Measurements from ENCODE around the gene PRKD2.
"Not testable (repeated sequence)": the region's sequence is repeated elsewhere in the genome, so short reads cannot be mapped to it uniquely, and the experiment has no call there.

Gene PRKD2

GRCh38 chr19:46717034-46717715 is at the start of gene PRKD2:
Gene PRKD2 (minus strand): TSS chr19:46717114. CDS start chr19:46716370, 744 bp downstream.
- peaks cover 17 to 18% of the 10 kb centered on the region in 2 donors for H3K36me3 ChIP-seq (ENCODE audit: control insufficient read depth in 2 of 2, insufficient read depth in 2 of 2, low read length in 2 of 2)
- H3K27ac ChIP-seq (ENCODE audit: low read length) = peak within 1 kb of the TSS; percentile 70
- peak within 1 kb of the TSS; percentile 86 to 91 for H3K9ac ChIP-seq (ENCODE audit: low read length in 2 of 2)
- no peaks in the 10 kb centered on the region for H3K27me3 ChIP-seq (ENCODE audit: control insufficient read depth in 1 of 2, insufficient read depth in 2 of 2, low read length in 2 of 2)
- H3K9me3 ChIP-seq (ENCODE audit: control insufficient read depth in 2 of 2, low read length in 2 of 2) = no peaks in the 10 kb centered on the region
- H3K4me1 ChIP-seq (ENCODE audit: control insufficient read depth, insufficient read depth, low read length) = peaks cover 31% of the 10 kb centered on the region
- peak within 1 kb of the TSS; percentile 80 to 87 for H3K4me3 ChIP-seq (ENCODE audit: low read length in 2 of 2)

DNA sequence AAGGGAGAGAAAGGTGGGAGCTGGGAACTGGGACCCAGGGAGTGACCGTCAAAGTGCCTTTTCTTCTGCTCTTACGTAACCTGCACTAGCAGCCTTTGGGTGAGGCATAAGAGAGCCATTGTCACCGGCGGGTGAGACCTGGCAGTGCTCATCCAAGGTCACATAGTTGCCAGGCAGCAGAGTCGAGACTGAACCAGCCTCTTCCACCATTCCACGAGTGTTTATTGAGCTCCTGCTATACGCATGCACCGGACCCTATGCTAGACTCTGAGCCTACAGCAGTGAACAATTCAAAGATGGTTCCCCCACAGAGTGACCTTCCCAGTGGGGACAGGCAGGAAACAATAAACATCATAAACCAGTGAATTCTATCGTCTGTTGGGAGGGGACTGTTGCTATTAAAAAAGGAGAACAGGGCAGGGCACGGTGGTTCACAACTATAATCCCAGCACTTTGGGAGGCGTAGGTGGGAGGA is 47.9 kb upstream of the PRKD2 start:
- H3K9me3 ChIP-seq (ENCODE audit: control insufficient read depth in 2 of 2, low read length in 2 of 2) = no peaks in the 10 kb centered on the region
- H3K9ac ChIP-seq (ENCODE audit: low read length in 2 of 2) = no peak overlapping the region
- no peaks in the 10 kb centered on the region for H3K36me3 ChIP-seq (ENCODE audit: control insufficient read depth in 2 of 2, insufficient read depth in 2 of 2, low read length in 2 of 2)
- H3K27ac ChIP-seq (ENCODE audit: low read length) = no peak overlapping the region
- no peak overlapping the region for H3K4me3 ChIP-seq (ENCODE audit: low read length in 2 of 2)
- no peaks in the 10 kb centered on the region for H3K27me3 ChIP-seq (ENCODE audit: control insufficient read depth in 1 of 2, insufficient read depth in 2 of 2, low read length in 2 of 2)
- peaks cover 2% of the 10 kb centered on the region for H3K4me1 ChIP-seq (ENCODE audit: control insufficient read depth, insufficient read depth, low read length)

GRCh38 chr19:46762245-46762890 is 45.5 kb upstream of the PRKD2 start:
- Histone ChIP-seq H3K27me3 (ENCODE audit: control insufficient read depth in 1 of 2, insufficient read depth in 2 of 2, low read length in 2 of 2) (no peaks in the 10 kb centered on the region), H3K36me3 (ENCODE audit: control insufficient read depth in 2 of 2, insufficient read depth in 2 of 2, low read length in 2 of 2) (no peaks in the 10 kb centered on the region), H3K9ac (ENCODE audit: low read length in 2 of 2) (no peak overlapping the region), H3K9me3 (ENCODE audit: control insufficient read depth in 2 of 2, low read length in 2 of 2) (no peaks in the 10 kb centered on the region), H3K27ac (ENCODE audit: low read length) (no peak overlapping the region), H3K4me3 (ENCODE audit: low read length in 2 of 2) (no peak overlapping the region), H3K4me1 (ENCODE audit: control insufficient read depth, insufficient read depth, low read length) (peaks cover 4% of the 10 kb centered on the region)

DNA sequence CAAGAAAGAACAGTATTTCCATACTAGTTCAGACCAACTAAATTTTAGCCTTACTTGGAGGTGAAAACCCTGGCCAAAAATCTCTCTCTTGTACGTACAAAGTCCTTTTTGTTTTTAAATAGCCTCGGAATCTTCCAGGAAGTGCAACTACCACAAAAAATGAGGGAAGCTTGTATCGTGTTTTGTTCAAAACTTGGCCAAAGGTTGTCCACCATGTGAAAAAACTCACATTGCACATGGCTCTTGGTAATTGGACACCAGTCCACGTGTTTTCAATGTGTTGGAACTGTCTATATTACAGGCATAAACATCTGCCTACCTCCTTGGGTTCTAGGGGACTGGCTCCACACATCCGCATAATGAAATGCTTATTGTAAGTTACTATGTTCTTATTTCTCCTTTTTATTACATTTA is 44.5 kb upstream of the PRKD2 start:
- Histone ChIP-seq H3K4me3 (ENCODE audit: low read length in 2 of 2) (no peak overlapping the region), H3K27ac (ENCODE audit: low read length) (no peak overlapping the region), H3K36me3 (ENCODE audit: control insufficient read depth in 2 of 2, insufficient read depth in 2 of 2, low read length in 2 of 2) (peaks cover 0 to 4% of the 10 kb centered on the region in 2 donors), H3K4me1 (ENCODE audit: control insufficient read depth, insufficient read depth, low read length) (peaks cover 7% of the 10 kb centered on the region), H3K27me3 (ENCODE audit: control insufficient read depth in 1 of 2, insufficient read depth in 2 of 2, low read length in 2 of 2) (no peaks in the 10 kb centered on the region), H3K9me3 (ENCODE audit: control insufficient read depth in 2 of 2, low read length in 2 of 2) (no peaks in the 10 kb centered on the region), H3K9ac (ENCODE audit: low read length in 2 of 2) (no peak overlapping the region)

DNA sequence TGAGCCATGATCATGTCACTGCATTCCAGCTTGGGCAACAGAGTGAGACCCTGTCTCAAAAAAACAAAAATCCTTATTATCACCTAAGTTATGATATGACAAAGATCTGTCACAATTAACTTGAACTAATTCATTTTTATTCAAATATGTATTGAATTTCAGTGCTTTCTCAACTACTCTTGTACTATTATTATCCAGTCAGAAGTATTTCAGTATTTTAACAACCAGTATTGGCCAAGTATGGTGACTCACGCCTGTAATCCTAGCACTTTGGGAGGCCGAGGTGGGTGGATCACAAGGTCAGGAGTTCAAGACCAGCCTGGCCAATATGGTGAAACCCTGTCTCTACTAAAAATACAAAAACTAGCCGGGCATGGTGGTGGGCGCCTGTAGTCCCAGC is 44.0 kb upstream of the PRKD2 start:
- not testable (repeated sequence) for H3K27me3 ChIP-seq (ENCODE audit: control insufficient read depth in 1 of 2, insufficient read depth in 2 of 2, low read length in 2 of 2); H3K36me3 ChIP-seq (ENCODE audit: control insufficient read depth in 2 of 2, insufficient read depth in 2 of 2, low read length in 2 of 2); H3K9me3 ChIP-seq (ENCODE audit: control insufficient read depth in 2 of 2, low read length in 2 of 2); H3K4me3 ChIP-seq (ENCODE audit: low read length in 2 of 2); H3K9ac ChIP-seq (ENCODE audit: low read length in 2 of 2); H3K4me1 ChIP-seq (ENCODE audit: control insufficient read depth, insufficient read depth, low read length); H3K27ac ChIP-seq (ENCODE audit: low read length)

DNA sequence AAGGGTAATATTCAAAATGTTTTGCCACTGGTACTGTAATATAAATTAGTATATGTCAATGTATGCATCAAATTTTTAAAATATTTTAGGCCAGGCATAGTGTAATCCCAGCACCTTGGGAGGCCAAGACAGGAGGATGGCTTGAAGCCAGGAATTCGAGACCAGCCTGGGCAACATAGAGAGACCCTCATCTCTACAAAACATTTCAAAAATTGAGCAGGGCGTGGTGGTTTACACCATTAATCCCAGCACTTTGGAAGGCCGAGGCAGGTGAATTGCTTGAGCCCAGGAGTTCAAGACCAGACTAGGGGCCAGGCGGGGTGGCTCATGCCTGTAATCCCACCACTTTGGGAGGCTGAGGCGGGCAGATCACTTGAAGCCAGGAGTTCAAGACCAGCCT is 43.4 kb upstream of the PRKD2 start:
- peaks cover 9% of the 10 kb centered on the region for H3K4me1 ChIP-seq (ENCODE audit: control insufficient read depth, insufficient read depth, low read length)
- H3K27me3 ChIP-seq (ENCODE audit: control insufficient read depth in 1 of 2, insufficient read depth in 2 of 2, low read length in 2 of 2) = no peaks in the 10 kb centered on the region
- H3K4me3 ChIP-seq (ENCODE audit: low read length in 2 of 2) = no peak overlapping the region
- H3K36me3 ChIP-seq (ENCODE audit: control insufficient read depth in 2 of 2, insufficient read depth in 2 of 2, low read length in 2 of 2) = peaks cover 0 to 7% of the 10 kb centered on the region in 2 donors
- no peak overlapping the region for H3K9ac ChIP-seq (ENCODE audit: low read length in 2 of 2)
- no peaks in the 10 kb centered on the region for H3K9me3 ChIP-seq (ENCODE audit: control insufficient read depth in 2 of 2, low read length in 2 of 2)
- H3K27ac ChIP-seq (ENCODE audit: low read length) = no peak overlapping the region

DNA sequence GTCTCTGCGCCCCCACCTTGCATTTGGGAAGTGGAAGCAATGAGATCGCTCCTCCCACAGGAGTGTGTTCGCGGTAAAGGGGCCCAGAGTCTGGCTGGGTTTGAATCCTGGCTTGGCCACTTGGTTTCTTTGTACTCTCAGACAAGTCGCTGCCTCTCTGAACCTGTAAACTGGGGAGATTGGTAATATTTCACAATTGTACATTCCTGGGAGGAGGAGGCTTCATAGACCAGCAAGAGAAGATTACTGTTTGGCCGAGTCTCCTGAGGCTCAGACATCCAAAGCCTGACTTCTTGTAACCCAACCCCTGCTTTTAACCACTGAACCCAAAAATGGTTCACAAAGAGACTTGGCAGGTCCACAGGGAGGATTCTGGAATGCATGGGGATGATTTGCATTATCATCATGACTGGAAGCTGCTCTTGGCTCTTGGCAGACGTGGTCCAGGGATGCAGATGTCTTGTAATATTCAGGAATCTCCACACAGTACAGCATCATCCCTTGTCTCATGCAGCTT is 43.0 kb upstream of the PRKD2 start:
- Histone ChIP-seq H3K4me1 (ENCODE audit: control insufficient read depth, insufficient read depth, low read length) (peaks cover 11% of the 10 kb centered on the region), H3K36me3 (ENCODE audit: control insufficient read depth in 2 of 2, insufficient read depth in 2 of 2, low read length in 2 of 2) (peaks cover 0 to 7% of the 10 kb centered on the region in 2 donors), H3K27me3 (ENCODE audit: control insufficient read depth in 1 of 2, insufficient read depth in 2 of 2, low read length in 2 of 2) (no peaks in the 10 kb centered on the region), H3K4me3 (ENCODE audit: low read length in 2 of 2) (no peak overlapping the region), H3K9me3 (ENCODE audit: control insufficient read depth in 2 of 2, low read length in 2 of 2) (no peaks in the 10 kb centered on the region), H3K9ac (ENCODE audit: low read length in 2 of 2) (no peak overlapping the region), H3K27ac (ENCODE audit: low read length) (no peak overlapping the region)

DNA sequence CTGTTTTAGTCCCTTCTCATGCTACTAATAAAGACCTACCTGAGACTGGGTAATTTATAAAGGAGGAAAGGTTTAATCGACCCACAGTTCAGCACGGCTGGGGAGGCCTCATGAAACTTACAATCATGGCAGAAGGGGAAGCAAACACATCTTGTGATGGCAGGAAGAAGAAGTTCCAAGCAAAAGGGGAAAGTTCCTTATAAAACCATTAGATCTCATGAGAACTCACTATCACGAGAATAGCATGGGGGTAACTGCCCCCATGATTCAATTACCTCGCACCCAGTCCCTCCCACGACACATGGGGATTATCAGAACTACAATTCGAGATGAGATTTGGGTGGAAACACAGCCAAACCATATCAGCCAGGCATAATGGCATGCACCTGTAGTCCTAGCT is 42.3 kb upstream of the PRKD2 start:
- no peaks in the 10 kb centered on the region for H3K27me3 ChIP-seq (ENCODE audit: control insufficient read depth in 1 of 2, insufficient read depth in 2 of 2, low read length in 2 of 2)
- peaks cover 11% of the 10 kb centered on the region for H3K4me1 ChIP-seq (ENCODE audit: control insufficient read depth, insufficient read depth, low read length)
- no peak overlapping the region for H3K27ac ChIP-seq (ENCODE audit: low read length)
- H3K4me3 ChIP-seq (ENCODE audit: low read length in 2 of 2) = no peak overlapping the region
- no peak overlapping the region for H3K9ac ChIP-seq (ENCODE audit: low read length in 2 of 2)
- H3K36me3 ChIP-seq (ENCODE audit: control insufficient read depth in 2 of 2, insufficient read depth in 2 of 2, low read length in 2 of 2) = peaks cover 0 to 7% of the 10 kb centered on the region in 2 donors
- H3K9me3 ChIP-seq (ENCODE audit: control insufficient read depth in 2 of 2, low read length in 2 of 2) = no peaks in the 10 kb centered on the region

- Histone ChIP-seq H3K36me3 (ENCODE audit: control insufficient read depth in 2 of 2, insufficient read depth in 2 of 2, low read length in 2 of 2) (peaks cover 0 to 16% of the 10 kb centered on the region in 2 donors), H3K4me1 (ENCODE audit: control insufficient read depth, insufficient read depth, low read length) (peaks cover 11% of the 10 kb centered on the region), H3K27ac (ENCODE audit: low read length) (no peak overlapping the region), H3K9me3 (ENCODE audit: control insufficient read depth in 2 of 2, low read length in 2 of 2) (no peaks in the 10 kb centered on the region), H3K4me3 (ENCODE audit: low read length in 2 of 2) (no peak overlapping the region), H3K9ac (ENCODE audit: low read length in 2 of 2) (no peak overlapping the region), H3K27me3 (ENCODE audit: control insufficient read depth in 1 of 2, insufficient read depth in 2 of 2, low read length in 2 of 2) (no peaks in the 10 kb centered on the region)
Measured at GRCh38 chr19:46756544-46756888, 39.6 kb upstream of the PRKD2 start.

DNA sequence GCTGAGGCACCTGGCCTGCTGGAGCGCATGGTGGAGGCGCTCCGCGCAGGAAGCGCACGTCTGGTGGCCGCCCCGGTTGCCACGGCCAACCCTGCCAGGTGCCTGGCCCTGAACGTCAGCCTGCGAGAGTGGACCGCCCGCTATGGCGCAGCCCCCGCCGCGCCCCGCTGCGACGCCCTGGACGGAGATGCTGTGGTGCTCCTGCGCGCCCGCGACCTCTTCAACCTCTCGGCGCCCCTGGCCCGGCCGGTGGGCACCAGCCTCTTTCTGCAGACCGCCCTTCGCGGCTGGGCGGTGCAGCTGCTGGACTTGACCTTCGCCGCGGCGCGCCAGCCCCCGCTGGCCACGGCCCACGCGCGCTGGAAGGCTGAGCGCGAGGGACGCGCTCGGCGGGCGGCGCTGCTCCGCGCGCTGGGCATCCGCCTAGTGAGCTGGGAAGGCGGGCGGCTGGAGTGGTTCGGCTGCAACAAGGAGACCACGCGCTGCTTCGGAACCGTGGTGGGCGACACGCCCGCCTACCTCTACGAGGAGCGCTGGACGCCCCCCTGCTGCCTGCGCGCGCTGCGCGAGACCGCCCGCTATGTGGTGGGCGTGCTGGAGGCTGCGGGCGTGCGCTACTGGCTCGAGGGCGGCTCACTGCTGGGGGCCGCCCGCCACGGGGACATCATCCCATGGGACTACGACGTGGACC is 39.1 kb upstream of the PRKD2 start:
- Histone ChIP-seq H3K4me1 (ENCODE audit: control insufficient read depth, insufficient read depth, low read length) (peaks cover 11% of the 10 kb centered on the region), H3K27ac (ENCODE audit: low read length) (no peak overlapping the region), H3K9ac (ENCODE audit: low read length in 2 of 2) (no peak overlapping the region), H3K4me3 (ENCODE audit: low read length in 2 of 2) (no peak overlapping the region), H3K36me3 (ENCODE audit: control insufficient read depth in 2 of 2, insufficient read depth in 2 of 2, low read length in 2 of 2) (peaks cover 0 to 16% of the 10 kb centered on the region in 2 donors), H3K9me3 (ENCODE audit: control insufficient read depth in 2 of 2, low read length in 2 of 2) (no peaks in the 10 kb centered on the region), H3K27me3 (ENCODE audit: control insufficient read depth in 1 of 2, insufficient read depth in 2 of 2, low read length in 2 of 2) (no peaks in the 10 kb centered on the region)
